ENCODE measurements around the gene TMEM165.

The TMEM165 gene

DNA sequence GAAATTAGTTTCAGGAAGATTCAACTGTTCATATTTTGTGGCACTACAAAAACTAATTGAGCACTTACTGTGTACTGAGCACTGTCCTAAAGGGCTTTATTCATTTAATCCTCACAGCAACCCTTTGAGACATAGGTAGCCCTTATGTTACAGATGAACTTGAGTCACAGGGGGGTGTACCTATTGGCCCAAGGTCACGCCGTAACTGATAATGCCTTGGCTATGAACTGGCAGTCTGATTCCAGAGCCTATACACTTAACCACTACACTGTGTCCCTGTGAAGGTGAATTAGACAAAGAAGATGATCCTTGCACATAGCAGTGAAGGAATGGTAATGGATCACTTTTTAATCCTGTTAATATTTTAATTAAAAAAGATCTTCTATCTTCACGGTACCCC, 12.0 kb downstream of the TMEM165 start:
- no peak for DNase-seq

DNA sequence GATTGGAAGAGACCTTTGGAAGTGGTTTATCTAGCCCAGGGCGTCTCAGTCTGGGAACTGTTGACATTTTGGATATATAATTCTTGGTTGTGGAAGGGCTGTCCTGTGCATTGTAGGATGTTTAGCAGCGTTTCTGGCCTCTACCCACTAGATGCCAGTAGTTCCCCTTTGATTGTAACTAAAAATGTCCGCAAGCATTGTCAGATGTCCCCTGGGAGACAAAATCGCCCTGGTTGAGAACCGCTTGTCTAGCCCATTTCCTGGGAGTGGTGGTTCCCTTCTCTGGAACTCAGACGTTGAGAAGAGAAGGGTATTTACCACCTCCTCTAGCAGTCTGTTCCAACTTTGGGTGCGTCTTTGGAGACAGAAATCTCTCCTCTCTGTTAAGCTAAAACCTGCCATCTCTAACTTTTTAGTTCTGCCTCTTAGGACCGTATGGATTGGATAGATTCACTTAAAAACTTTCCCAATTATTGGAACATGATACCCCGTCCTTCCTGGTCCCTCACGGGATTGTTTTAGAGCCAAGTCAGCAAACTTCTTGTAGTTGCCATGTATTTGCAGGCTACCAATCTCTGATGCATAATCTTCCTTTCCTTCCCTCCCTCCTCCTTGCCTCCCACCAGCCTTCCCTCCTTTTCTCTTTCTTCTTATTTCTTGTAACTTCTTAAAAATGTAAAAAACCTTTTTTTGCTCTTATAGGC, 13.9 kb downstream of the TMEM165 start:
- no peak for DNase-seq

- no peak for DNase-seq
Observed at GRCh38 chr4:55410431-55410830, 14.7 kb downstream of the TMEM165 start.

- no peak for DNase-seq
Observed at GRCh38 chr4:55411621-55412020, 15.9 kb downstream of the TMEM165 start.

DNA sequence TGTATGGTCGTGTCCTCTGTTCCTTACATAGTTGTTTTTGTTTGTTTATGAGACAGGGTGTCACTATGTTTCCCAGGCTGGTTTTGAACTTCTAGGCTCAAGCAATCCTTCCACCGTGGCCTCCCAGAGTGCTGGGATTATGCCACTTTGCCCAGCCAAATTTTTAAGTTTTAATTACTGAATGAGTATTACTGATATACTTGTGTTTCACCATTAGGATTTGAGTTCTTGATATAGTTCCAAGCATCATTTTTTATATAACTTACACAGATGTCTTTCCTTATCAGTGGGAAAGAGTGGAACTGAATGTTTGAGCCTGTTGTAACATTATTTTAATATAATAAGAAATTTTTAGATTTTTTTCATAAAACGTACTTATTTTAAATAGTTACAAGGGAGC, 20.4 kb downstream of the TMEM165 start:
- DNase-seq: no peak

- no peak for DNase-seq
Observed at GRCh38 chr4:55424791-55425190, 29.0 kb downstream of the TMEM165 start.

DNA sequence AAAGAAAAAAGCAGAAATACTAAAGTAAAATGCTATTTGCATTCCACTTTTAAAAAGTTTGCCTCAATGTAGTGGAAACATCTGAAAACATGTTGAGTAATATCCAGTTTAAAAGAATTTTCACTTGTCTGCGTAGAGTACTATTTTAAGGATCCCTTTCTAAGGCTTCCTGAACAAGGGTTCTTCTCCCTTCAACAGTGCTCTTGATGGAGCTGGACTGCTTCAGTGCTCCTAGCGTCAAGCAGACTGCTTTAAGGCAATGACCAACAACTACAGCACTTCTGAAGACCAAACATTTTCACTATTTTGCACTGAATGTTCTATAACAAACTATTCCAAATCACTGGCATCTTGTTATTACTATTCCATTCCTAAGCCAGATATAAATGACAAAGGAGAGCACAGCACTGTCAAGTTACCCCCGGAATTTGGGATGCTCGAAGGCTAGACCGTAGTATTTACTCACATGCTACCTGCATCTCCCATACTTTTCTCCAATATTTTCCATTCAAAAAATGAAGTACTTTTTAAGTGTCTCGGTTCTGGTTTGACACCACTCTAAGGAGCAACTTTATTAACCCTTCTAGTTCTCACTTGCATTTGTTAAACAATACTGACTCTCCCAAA, 36.1 kb downstream of the TMEM165 start:
- no peak for DNase-seq

DNA sequence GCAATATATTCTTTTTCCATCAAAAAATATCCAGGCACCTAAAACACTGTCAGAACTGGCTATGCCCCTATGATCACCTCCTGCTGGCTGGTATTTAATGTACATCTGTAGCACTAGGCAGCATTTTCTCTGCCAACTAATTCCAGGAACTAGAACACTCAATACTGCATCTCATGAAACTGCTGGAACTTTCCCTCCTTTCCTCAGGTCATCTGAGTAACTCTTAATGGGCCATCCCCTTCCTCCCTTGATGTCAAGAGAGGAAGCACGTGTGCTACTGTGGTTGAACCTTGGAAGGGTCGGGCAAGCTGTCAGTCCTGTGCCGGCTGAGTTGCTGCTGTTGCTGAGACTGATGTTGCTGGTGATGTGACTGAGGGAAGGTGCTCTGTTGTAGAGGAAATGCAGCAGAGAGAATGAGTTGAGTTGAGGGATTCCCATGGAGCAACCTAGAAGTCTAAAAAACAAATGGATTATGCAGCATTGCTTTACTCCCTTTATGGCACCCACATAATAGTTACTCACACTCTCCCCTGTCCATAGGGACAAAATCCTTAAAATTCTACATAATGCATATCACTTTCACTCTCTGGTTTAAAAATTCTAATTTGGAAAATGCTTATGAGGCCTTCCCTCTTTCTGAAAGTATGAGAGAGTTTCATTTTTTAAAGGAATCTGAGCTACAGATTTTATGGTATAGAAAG, 39.5 kb downstream of the TMEM165 start:
- DNase-seq: no peak

- no peak for DNase-seq
Observed at GRCh38 chr4:55437356-55437796, 41.6 kb downstream of the TMEM165 start.

DNA sequence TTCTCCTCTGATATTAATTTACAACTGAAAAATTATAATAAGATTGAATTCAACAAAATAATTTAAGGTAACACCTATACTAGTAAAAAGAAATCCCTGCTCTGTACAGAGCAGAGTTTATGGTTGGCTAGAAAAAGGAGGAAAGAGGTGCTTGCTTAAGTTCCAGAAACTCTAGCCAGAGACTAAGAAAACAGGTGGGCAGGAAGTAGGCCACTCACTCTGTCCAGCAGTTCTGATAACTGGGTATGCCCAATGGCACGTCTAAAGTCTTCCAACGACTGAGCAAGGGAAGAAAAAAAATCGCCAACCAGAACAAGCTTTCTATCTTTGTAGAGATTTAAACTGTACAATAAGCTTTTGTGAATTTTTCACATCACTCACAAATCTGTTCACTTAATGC, 42.1 kb downstream of the TMEM165 start:
- DNase-seq: no peak

DNA sequence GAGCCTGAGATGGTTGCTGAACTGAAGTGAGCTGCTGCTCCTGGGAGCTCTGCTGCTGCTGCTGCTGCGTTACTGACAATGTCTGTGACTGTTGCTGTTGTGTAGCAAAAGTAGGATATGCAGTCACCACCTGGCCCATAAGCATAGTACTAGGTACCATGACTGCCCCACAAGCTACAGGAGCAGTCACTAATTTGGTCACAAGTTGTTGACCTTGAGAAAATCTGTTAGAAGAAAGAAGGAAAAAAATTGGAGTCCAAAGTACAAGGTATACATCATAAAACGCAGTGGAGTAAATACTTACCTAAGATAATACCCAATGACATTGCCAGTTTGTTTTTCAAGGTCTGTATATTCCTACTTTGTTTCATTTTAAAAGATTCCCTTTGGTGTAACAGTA, 42.6 kb downstream of the TMEM165 start:
- no peak for DNase-seq

DNA sequence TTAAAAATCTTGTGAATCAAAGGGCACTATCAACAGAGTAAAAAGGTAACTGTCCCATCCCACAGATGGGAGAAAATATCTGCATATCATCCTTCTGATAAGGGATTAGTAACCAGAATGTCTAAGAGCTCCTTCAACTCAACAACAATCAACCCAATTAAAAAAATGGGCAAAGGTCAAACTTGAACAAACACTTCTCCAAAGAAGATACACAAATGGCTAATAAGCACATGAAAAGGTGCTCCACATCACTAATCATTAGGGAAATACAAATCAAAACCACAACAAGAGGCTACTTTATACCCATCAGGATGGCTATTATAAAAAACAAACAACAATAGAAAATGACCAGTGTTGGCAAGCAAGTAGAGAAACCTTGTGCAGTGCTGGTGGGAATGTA, 43.3 kb downstream of the TMEM165 start:
- DNase-seq: no peak

DNA sequence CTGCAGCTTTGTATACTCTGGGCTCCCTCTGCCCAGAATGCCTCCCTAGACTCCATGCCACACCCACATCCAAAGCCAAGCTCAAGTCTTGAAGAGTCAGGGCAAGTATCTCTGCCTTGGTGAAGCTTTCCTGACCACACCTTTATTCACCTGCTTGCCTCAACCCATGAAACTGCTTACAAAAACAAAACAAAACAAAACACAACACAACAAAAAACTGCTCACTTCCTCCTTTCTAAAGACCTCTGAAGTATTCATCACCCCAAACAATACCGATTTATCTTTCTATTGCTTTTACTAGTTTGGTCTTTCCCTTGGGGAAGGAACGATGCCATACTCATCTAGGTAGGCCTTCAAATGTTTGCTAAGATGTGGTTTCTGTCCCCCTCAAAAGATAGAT, 45.0 kb downstream of the TMEM165 start:
- no peak for DNase-seq

- no peak for DNase-seq
Observed at GRCh38 chr4:55442541-55442940, 46.8 kb downstream of the TMEM165 start.

DNA sequence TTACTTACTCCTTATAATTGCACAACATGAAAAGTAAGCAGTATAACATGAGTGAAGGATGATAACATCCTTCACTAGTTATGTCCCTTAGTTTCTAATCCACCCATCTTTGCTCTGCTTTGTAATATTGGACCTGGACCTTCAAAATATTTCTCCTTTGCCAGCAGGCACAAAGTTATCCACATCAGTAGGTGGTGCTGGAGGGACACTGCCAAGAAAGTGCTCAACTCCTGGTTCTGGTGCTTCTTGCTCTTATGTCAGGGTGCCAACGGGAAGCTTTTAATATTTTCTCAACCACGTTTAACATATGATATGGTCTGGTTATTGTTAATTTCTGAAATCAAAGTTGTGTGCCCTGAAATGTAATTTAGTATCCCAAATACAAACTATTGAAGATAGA, 49.1 kb downstream of the TMEM165 start:
- no peak for DNase-seq

GRCh38 chr4:55445921-55446577, 50.3 kb downstream of the TMEM165 start:
- DNase-seq: no peak

DNA sequence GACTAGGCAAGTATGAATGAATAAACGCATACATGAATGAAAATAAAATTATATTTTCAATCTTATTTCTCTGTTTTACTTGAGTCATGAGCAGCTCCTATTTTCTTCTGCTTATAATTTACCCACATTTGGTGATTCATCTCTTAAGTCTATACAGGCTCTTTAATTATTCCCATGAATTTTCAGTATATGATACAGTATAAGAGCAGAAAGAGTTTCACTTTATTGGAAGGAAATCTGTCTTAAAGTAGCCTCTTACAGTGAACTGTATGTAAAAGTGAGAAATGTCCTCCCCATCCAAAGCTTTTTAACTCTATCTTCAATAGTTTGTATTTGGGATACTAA, 50.8 kb downstream of the TMEM165 start:
- no peak for DNase-seq

- DNase-seq: no peak
Observed at GRCh38 chr4:55447108-55447708, 51.5 kb downstream of the TMEM165 start.

GRCh38 chr4:55447831-55448230, 52.1 kb downstream of the TMEM165 start:
- no peak for DNase-seq

GRCh38 chr4:55450566-55450965, 54.8 kb downstream of the TMEM165 start:
- no peak for DNase-seq

GRCh38 chr4:55458164-55458563, 62.4 kb downstream of the TMEM165 start:
- no peak for DNase-seq

DNA sequence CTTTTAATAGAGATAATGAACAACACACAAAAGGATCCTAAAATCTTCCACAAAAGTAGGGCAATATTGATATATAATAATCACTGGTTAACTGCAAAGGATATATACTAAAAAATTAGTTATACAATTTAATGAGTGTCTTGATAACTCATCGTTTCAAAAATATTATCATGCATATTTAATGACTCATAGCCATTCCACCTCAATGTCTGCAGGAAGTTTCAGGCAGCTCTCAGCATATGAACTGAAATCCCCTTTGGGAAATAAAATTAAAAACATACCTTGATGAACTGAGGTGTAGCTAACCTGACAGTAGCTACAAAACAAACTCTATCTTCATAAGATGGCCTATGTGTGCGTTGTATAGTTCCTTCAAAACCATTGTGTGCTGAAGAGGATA, 62.9 kb downstream of the TMEM165 start:
- DNase-seq: no peak

GRCh38 chr4:55466001-55466400, 70.2 kb downstream of the TMEM165 start:
- no peak for DNase-seq

Measured in SHP77 treated with DMSO at 0.1 percent for 48 hours (cell line).